ENCODE measurements around the gene RABGAP1.

DNA sequence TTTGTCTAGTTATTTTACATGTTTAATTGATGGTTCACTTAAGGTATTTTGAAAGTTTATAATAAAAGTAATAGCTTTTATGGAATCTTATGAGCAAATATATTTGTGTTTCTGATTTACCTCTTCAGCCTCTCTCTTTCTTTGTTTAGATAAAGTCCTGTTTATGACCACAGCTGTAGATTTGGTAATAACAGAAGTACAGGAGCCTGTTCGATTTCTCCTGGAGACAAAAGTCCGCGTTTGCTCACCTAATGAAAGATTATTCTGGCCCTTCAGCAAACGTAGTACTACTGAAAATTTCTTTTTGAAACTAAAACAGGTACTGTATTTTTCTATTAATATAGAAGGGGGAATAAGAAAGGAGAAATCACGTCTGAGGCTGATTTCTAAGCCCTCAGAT lies 57.6 kb downstream of the RABGAP1 start:
- TF ChIP-seq, protein P1, sequence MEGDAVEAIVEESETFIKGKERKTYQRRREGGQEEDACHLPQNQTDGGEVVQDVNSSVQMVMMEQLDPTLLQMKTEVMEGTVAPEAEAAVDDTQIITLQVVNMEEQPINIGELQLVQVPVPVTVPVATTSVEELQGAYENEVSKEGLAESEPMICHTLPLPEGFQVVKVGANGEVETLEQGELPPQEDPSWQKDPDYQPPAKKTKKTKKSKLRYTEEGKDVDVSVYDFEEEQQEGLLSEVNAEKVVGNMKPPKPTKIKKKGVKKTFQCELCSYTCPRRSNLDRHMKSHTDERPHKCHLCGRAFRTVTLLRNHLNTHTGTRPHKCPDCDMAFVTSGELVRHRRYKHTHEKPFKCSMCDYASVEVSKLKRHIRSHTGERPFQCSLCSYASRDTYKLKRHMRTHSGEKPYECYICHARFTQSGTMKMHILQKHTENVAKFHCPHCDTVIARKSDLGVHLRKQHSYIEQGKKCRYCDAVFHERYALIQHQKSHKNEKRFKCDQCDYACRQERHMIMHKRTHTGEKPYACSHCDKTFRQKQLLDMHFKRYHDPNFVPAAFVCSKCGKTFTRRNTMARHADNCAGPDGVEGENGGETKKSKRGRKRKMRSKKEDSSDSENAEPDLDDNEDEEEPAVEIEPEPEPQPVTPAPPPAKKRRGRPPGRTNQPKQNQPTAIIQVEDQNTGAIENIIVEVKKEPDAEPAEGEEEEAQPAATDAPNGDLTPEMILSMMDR (conservative IDR thresholded peaks at IDR 0.05; ENCODE audit: low read depth, low read length) = no peak
- no peak for TF ChIP-seq EZH2 (IDR thresholded peaks at IDR 0.05; ENCODE audit: borderline replicate concordance, low read depth, low read length, poor library complexity, severe bottlenecking)

All from A673 (cell line).